GM04503 (cell line): Measurements from ENCODE around the gene WWOX.

Experiments used
- DNase-seq: peaks from one replicate; pipeline ENCODE4 v3.0.0-alpha.2; 2012; ENCODE audit warnings: low read depth

WWOX gene

DNA sequence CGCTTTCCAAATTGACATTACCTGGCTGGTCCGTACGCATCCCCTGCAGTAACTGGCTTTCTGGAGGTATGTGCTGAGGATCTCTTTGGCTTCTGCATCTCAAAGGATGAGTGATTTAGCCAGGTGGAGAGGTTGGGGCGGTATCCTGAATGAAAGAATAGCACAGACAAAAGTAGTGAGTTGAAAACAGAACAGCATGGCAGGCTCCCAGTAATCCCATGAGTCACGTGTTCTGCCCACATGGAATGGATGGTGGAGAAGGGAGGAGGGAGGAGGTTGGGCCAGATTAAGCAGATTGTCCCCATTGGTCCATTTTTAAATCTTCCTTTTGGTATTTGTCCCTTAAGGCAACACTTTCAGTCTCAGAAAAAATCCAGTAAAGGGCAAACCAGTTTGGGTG is 176.0 kb downstream of the WWOX start:
- no peak for DNase-seq

DNA sequence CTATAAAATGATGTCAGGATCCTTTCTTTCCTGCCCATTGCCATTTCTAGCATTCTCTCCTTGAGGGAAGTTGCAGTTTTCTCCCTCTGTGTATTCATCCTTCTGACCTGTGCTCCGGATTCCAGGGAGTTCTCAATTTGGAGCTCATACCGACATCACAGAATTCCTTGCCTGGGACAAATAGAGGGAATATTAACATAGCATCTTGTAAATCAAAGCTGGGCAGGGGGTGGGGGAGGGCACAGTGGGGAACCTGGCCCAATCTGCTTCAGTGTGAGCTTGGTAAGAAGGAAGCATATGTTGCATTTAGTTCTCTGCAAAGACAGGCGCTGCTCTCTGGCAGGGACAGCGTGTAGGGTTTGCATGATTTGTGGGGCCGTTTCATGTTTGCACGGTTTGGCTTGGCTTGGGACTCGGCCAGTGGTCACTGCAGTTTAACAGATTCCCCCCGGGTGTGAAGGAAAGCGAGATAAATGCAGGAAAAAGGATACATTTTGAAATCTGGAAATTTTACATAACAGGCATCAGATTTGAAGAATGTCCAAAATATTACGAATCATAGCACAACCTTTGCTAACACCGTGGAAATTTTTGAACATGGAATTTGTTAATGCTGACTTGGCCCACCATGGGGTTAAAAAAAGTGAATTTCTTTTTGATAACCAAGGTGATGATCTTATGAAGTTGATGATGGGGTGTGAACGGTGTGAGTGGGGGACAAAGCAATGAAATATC is 178.0 kb downstream of the WWOX start:
- DNase-seq: no peak

DNA sequence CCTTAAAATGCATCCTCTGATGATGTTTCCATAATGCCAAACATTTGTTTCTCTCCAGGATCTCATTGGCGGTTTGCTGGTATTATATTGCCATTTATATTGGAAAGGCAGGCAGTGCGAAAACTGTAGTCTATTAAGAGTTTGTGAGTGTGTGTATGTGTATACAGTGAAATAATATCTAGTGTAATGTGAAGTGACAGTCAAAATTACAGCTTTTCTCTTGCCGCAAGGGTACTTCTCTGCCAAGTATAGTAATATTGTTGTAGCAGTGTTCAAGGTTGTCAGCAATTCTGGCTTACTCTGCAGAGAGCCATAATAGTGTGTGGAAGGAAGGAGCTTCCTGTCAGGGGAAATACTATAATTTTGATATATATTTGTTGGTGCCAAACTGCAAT is 178.6 kb downstream of the WWOX start:
- DNase-seq: no peak

DNA sequence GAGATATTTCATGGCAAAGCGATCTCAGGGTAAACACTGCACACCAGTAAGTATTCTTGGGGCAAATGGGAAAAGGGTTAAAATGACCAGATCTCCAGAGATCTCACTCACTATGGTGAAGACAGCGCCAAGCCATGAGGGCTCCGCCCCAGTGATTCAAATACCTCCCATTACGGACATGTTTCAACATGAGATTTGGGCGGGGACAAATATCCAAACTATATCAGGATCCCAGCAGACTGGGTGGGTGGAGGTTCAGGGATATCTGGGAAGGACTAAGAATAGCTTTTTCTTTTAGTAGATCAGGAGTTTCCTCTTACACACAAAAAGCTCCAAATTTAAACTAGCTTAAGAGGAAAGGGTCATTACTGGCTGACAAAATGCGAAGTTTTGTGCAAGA is 181.7 kb downstream of the WWOX start:
- no peak for DNase-seq

DNA sequence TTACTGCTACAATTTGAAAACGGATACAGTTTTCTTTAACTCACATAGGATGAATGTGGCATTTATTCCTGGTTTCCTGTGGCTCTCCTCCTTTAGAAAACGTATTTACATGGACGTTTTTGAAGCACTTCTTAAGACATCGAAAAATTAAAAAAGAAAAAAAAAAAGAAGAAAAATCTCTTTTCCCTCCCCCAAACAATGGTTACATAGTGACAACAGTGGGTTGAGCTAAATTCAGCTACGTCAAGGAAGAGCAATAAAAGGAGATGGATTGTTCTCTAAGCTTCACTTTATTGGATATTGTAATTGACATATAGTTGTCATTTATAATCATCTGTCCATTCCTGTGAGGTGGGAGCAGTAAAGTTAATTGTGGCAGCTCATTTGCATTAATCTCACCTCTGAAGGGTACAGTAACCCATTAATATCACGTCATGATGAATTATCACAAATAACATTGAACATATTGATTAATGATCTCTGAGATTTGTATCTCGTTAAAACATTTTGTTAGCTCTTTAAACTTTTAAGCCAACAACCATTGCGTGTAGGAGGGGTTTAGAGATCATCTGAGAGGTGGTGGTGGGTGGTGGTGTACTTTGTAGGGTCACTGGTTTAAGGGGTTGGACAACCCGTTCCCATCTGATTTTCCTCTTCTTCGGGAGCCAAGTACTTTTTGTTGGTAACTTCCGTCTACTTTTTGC is 184.2 kb downstream of the WWOX start:
- no peak for DNase-seq

DNA sequence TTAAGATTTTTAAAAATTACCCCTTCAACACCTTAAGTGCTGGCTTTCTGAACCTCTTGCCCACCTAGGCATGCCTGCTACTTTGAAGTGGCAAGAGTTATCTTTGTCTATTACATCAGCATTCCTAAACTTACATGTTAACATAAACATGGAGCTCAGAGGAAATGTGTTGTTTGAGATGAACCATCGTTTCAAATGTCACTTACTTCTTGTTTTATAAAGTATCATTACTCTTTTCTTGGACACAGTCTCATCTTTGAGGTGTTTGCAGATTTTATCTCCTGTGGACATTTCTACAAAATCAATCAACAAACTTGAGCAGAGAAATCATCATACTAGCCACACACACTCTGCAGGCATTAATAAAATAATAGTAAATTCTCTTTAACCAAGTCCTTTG is 184.9 kb downstream of the WWOX start:
- DNase-seq: no peak

DNA sequence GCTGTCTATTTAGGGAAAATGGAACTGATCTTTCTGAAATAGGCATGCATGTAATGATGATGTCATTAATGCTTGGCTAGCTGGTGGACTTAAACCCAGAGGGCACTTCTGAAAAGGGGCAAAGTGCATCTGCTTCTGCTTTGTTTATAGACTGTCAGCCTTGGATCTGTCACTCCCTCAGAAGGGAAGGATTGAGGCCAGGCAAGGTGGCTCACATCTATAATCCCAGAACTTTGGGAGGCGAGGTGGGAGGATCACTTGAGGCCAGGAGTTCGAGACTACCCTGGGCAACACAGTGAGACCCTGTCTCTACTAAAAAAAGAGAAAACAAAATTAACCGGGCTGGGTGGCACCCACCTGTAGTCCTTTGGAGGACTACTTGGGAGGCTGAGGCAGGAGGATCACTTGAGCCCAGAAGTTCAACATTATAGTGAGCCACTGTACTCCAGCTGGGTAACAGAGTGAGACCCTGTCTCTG is 185.5 kb downstream of the WWOX start:
- DNase-seq: no peak

DNA sequence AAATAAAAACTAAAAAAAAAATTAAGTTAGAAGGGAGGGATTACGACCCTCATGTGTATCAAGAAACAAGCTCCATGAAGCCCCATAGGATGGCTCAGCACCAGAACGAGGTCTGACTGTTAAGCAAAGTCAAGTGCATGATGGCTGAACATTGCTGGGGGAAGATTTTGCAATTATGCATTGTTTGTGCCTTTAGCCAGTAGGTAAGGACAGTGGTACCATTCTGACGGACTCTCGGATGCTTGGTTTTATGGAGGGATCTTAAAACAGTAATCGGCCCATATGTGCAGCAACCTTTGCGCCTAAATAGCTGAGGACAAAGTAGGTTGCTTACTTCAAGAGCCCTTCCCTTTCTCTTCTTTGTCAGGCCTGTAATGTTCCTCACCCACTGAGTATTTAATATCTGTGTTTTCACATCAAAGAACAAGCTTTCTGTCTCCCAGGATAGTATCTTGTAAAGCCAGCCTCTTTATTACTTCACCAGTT is 186.0 kb downstream of the WWOX start:
- DNase-seq: no peak

DNA sequence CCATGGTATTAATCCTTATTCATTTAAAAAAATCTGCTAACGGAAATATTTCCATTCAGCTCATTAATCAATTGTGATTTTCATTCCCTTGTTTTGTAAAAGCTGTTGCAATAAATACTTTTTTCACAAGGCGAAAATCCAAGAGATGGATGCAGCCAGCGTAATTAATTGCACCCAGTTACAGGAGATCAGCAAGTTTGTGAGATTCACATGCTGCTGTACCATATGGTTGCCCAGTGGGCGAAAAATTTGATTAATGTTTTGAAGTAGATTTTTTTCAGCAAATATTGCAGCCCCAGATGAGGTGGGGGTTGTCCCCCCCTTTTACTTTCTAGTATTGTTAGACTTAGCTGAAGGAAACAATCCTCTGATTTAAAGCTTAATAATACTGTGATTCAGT is 186.6 kb downstream of the WWOX start:
- no peak for DNase-seq

DNA sequence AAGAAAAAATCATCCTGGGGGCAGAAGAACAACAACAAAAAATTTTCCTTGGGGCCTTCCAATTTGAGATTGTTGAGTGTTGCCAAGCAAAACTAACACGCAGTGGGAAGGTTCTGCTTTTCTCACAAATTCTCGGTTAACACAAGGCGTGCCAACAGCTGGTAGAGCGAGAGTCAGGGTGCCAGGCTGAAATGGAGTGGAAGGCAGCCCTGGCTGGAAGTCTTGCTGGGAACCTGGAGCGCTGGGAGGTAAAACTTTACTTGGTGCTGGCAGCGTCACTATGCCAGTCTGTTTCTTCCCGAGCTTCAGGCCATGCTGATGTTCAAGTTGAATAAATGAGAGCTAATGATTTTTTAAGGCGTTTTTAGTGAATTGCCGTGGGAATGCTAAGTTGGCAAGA is 189.4 kb downstream of the WWOX start:
- DNase-seq: no peak

DNA sequence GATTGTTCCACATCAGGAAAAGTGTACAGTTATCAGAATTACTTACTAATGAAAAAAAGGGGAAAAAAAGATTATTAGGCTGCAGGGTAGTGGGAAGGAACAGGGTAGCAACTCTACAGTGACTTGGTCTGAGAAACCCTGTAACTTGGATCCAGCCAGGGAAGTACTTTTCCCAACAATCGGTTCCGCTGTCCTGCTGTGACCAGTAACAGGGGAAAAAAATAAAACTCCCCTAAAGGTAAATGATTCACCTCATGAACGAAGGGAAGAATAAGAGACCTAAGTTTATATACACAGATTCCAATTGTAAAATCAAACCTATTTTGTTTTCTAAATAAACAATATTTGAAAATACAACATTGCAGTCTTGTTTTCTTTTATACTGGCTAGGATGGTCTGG is 189.9 kb downstream of the WWOX start:
- no peak for DNase-seq

DNA sequence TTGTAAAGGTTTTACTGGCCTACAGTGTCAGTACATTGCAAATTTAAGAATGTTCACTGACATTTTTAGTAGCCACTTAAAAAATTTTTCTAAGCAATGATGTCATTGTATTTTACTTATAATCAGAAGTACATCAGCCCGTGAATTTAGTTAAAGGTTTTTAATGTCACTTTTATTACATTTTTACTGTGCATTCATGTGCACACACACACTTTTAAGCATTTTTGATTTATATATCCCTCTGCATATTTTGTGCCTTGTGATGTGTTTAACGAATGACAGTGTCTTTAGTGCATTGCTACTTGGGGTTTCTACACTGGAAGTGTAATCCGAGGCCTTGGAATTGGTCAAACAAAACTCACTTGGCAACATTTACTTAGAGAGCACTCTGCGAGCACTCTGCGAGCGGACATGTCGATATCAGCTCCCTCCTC is 190.4 kb downstream of the WWOX start:
- DNase-seq: no peak

DNA sequence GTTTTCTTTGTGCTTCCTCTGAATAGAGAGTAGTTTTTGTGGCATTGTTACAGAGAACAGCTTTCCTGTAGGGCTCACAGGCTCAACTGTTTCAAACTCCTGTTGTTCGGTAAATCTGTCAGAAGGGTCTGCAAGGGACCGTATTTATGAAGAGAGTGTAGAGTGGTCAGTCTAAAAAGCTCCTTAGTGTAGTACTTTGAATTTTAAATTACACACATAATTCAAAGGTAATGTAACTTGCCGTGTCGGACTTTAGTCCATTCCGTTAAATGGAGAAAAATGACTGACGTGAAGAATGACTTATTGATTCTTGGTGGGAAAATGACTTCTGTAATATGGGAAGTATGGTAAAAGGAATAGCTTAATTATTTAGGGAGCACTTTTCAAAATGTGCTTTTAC is 190.9 kb downstream of the WWOX start:
- DNase-seq: no peak

DNA sequence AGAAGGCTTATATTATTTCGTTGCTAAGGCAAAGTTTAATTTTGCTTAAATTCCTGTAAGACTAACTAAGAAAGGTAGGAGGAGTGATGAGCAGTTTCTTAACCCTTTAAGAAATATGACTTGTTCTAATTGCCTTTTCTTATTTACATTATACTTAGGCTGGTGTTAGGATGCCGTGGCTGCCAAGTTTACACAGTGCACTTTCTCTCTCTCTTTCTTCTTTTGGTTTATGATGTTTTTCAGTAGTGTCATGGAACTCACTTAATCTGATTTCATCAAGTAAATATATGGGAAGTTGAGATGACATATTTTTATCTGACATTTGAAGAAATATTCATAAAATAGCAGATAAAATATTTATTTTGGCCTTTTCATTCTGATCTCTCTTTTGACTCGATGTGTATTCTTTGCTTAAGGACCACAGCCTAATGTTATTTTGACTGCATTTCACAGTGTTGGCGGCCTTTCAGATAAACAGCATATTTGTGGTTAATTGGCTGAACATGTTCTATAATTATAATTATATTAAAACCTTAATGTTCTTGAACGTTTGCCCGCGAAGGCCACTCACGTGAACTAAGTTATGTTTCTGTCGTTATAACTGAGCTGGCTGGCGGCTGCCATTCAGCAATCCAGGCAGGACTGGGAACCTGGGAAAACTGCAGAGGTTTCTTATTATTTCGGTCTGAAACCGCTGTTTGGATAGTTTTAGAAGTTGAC is 191.6 kb downstream of the WWOX start:
- no peak for DNase-seq

DNA sequence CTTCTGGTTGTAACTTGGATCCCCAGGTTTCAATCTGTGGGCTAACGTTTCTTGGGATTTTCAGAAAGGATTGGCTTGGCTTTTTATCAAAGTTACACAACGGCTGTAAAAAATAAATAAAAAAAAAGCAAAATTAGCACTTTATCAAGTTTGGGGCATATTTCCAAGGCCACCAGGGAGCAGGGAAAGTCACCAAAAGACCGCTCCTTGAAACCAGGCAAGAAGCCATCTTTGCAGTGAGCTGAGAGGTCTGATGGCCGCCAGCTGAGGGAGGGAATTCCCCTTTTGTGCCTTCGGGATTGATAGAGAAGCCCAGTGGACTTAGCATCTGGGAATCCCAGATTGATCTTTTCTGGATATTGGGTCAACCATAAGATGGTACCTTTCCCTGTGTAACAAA is 192.2 kb downstream of the WWOX start:
- DNase-seq: no peak

DNA sequence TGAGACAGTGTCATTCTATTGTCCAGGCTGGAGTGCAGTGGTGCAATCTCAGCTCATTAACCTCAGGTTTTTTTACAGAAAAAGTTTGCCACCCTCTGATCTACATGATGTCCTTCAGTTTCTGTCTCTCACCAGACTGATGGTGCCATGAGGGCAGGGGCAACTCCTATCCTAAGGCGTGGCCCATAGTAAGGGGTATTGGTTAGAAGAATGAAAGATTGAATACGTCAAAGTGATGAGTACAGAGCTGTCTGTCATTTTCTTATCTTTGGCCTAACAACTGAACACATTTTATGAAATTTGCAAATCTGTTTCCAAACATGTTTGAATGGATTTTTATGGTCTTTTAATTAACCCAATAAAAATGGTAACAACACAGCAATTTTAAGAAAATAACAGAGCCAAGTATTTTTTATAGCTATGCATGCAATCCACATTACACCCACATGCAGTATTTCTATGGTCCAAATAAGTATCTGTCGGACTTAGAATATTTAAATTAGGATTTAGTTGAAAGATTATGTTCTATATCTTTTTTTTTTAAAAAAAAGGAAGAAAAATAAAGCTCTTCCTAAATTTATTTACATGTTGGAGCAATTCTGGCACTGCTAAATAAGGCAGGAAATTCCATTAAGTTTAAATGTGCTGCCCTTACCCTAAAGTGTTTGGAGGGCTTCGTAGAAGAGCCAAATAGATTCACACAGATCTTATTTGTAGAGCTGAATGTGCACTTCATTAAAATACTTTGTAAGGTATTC is 192.8 kb downstream of the WWOX start:
- DNase-seq: no peak

DNA sequence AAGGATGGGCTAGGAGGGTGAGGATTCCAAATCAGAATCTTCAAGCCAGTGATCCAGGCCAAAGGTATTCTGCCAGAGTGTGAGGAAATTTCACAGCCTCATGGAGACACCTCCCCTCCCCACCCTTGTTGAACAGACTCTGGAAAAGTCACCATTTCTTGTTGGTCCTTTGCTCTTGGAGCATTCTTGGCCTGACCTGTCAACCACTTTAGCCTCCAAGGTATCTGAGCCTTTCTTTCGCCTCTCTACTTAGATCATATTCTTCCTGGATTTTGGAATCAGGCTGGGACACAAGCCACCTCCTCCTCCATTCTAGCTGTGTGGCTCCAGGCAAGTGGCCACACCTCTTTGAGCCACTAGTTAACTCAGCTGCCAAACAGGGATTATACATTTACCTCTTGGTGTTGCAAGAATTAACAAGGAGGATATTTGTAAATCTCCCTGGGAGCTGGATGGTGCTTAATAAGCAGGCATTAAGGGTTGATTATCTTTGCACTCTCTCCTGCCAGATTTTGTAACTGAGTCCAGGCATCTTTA is 193.5 kb downstream of the WWOX start:
- DNase-seq: no peak

DNA sequence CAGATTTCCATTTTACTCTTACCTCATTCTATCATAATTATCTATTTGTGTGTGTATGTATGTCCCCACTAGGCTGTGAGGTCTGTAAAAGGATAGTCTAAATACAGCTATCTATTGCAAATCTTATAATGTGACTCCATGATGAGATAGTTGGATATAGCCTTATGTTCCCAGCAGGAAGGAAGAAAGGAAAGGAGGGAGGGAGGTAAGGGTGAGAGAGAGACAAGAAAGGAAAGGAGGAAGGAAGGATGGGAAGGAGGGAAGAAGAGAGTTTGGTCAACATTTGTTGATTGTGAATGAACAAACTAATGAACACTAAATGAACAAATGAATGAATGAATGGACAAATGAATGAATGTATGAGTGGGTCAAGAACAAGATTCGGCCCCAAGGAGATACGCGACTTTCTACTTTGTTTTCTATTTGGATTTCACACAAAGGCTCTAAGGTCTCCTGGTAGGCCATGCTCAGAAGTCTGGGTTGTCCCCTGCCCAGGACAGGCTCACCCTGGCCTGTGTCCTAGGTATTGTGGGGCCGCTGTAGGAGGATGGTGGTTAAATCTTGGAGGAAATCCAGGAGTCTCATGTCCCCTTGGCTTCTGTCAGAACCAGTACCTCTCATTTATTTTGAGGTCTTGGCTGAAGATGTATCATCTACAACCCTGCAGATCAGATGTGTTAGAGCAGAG is 195.2 kb downstream of the WWOX start:
- DNase-seq: no peak

DNA sequence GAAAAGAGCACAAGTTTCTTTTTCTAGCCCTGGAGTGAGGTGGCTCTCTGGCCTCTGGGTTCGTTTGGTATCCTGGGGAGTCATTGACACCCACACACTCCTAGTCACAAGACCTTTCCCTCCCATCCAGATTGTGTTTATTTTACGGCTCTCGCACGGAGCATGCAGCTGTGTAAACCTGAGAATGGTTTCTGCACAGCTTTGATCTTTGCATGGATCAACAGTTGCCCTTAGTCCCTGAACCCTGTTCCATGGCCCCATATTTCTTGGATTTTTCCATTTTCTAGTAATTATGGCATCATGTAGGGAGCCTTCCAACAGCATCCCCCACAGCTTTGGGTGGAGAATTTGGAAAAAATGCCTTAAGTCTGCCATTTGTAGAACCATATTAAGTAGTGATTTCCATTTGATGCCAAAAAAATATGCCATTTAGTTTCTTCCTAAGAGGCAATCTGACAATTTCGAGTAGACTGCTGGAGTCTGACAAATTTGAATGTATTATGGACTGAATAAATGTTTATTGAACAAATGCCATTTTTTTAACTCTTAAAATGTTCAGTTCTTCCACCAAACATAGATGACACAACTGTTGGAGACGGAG is 197.7 kb downstream of the WWOX start:
- DNase-seq: no peak

DNA sequence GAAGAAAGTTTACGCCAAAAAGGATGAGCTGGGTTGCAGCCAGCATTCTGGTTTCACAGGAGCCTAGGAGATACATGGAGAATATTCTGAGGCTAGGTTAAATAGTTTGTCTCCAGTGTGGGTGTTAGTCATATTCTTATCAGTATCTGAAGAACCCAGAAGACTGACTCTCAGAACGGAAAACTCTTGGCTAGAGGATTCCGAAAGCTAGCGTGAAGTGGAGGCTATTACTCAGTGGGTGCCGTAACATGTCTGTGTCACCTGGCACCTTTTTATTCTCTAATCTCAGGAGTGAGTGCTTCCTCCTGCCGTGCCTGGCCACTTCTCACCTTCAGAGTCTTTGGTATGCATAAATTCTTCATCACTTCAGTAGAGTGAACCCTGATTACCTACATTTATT is 199.5 kb downstream of the WWOX start:
- no peak for DNase-seq

DNA sequence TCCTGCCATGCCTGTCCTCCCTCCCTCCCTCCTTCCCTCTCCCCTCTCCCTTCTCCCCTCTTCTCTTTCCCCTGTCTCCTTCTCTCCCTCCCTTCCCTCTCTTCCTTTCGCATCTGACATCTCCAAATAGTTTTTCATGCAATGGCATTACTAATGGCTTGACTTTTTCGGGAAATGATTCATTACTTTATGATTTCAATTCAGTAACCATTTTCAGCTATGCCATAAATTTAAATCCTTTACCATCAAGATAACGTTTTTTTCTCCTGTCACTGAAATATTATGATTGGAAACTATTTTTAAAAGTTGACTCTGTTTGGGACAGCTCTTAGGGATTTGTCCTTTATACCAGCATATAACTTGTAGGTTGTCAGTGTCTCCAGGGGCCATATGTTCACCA is 201.0 kb downstream of the WWOX start:
- no peak for DNase-seq
